ENCODE measurements around the gene MTMR12.

Gene MTMR12

GRCh38 chr5:32244017-32244416, 68.7 kb downstream of the MTMR12 start:
- Histone ChIP-seq H3K4me1 (ENCODE audit: control insufficient read depth, low read length) (peaks cover 10% of the 10 kb centered on the region), H4K20me1 (ENCODE audit: control insufficient read depth, insufficient read depth, low read depth, low read length) (no peaks in the 10 kb centered on the region), H3K9me3 (ENCODE audit: control insufficient read depth, insufficient read depth, low read length) (no peaks in the 10 kb centered on the region), H3K27me3 (ENCODE audit: control insufficient read depth, low read length) (no peaks in the 10 kb centered on the region), H3K27ac (ENCODE audit: low read depth, low read length) (no peak overlapping the region), H3K9me2 (replicated peaks; ENCODE audit: control insufficient read depth, low read length) (no peaks in the 10 kb centered on the region), H3K4me2 (ENCODE audit: low read length) (no peak overlapping the region), H3F3A (ENCODE audit: control insufficient read depth, insufficient read depth) (no peaks in the 10 kb centered on the region), H3K36me3 (ENCODE audit: control insufficient read depth, low read length) (peaks cover 97% of the 10 kb centered on the region), H3K79me2 (ENCODE audit: control insufficient read depth, low read length) (no peaks in the 10 kb centered on the region), H3K4me3 (ENCODE audit: low read length) (no peak overlapping the region)
- TF ChIP-seq CTCF (IDR thresholded peaks at IDR 0.05; ENCODE audit: low read depth, low read length, poor library complexity, severe bottlenecking): no peak
- TF ChIP-seq EZH2phosphoT487 (IDR thresholded peaks at IDR 0.05; ENCODE audit: borderline replicate concordance, low read length): no peak

- no peak overlapping the region for H3K27ac ChIP-seq (ENCODE audit: low read depth, low read length)
- H3K4me1 ChIP-seq (ENCODE audit: control insufficient read depth, low read length): no peaks in the 10 kb centered on the region
- H3K4me2 ChIP-seq (ENCODE audit: low read length): no peak overlapping the region
- TF ChIP-seq EZH2phosphoT487 (IDR thresholded peaks at IDR 0.05; ENCODE audit: borderline replicate concordance, low read length) (no peak), CTCF (IDR thresholded peaks at IDR 0.05; ENCODE audit: low read depth, low read length, poor library complexity, severe bottlenecking) (no peak)
- no peaks in the 10 kb centered on the region for H4K20me1 ChIP-seq (ENCODE audit: control insufficient read depth, insufficient read depth, low read depth, low read length)
- no peaks in the 10 kb centered on the region for H3F3A ChIP-seq (ENCODE audit: control insufficient read depth, insufficient read depth)
- H3K9me3 ChIP-seq (ENCODE audit: control insufficient read depth, insufficient read depth, low read length): no peaks in the 10 kb centered on the region
- H3K4me3 ChIP-seq (ENCODE audit: low read length): no peak overlapping the region
- H3K79me2 ChIP-seq (ENCODE audit: control insufficient read depth, low read length): no peaks in the 10 kb centered on the region
- H3K36me3 ChIP-seq (ENCODE audit: control insufficient read depth, low read length): peaks cover 91% of the 10 kb centered on the region
- H3K27me3 ChIP-seq (ENCODE audit: control insufficient read depth, low read length): no peaks in the 10 kb centered on the region
- no peaks in the 10 kb centered on the region for H3K9me2 ChIP-seq (replicated peaks; ENCODE audit: control insufficient read depth, low read length)
These were observed 71.5 kb downstream of the MTMR12 start for GRCh38 chr5:32241034-32241783.

GRCh38 chr5:32239385-32239784, 73.4 kb downstream of the MTMR12 start:
- peaks cover 93% of the 10 kb centered on the region for H3K36me3 ChIP-seq (ENCODE audit: control insufficient read depth, low read length)
- H3K9me2 ChIP-seq (replicated peaks; ENCODE audit: control insufficient read depth, low read length): no peaks in the 10 kb centered on the region
- H3F3A ChIP-seq (ENCODE audit: control insufficient read depth, insufficient read depth): peaks cover 8% of the 10 kb centered on the region; the same call in 1 of the 2 replicates
- H3K4me1 ChIP-seq (ENCODE audit: control insufficient read depth, low read length): no peaks in the 10 kb centered on the region
- H4K20me1 ChIP-seq (ENCODE audit: control insufficient read depth, insufficient read depth, low read depth, low read length): no peaks in the 10 kb centered on the region
- H3K79me2 ChIP-seq (ENCODE audit: control insufficient read depth, low read length): no peaks in the 10 kb centered on the region
- no peak overlapping the region for H3K4me3 ChIP-seq (ENCODE audit: low read length)
- H3K9me3 ChIP-seq (ENCODE audit: control insufficient read depth, insufficient read depth, low read length): no peaks in the 10 kb centered on the region
- no peak for TF ChIP-seq CTCF (IDR thresholded peaks at IDR 0.05; ENCODE audit: low read depth, low read length, poor library complexity, severe bottlenecking)
- TF ChIP-seq EZH2phosphoT487 (IDR thresholded peaks at IDR 0.05; ENCODE audit: borderline replicate concordance, low read length): no peak
- H3K27ac ChIP-seq (ENCODE audit: low read depth, low read length): no peak overlapping the region
- no peak overlapping the region for H3K4me2 ChIP-seq (ENCODE audit: low read length)
- no peaks in the 10 kb centered on the region for H3K27me3 ChIP-seq (ENCODE audit: control insufficient read depth, low read length)

Measured in DOHH2 (cell line).